Neutrophil (primary cell): ENCODE data around the gene TRPV3.
"Not testable (repeated sequence)": the region's sequence is repeated elsewhere in the genome, so short reads cannot be mapped to it uniquely, and the experiment has no call there.

Source experiments
- H3K27ac ChIP-seq: fragments of 200-600 bp; sonication (generic); 2 replicates; pipeline ENCODE4 v1.5.1; 2016; ENCODE audit warnings: mild to moderate bottlenecking, moderate library complexity
- H3K27me3 ChIP-seq: fragments of 200-600 bp; sonication (generic); 2 replicates; pipeline ENCODE4 v1.6.0; 2016; ENCODE audit warnings: mild to moderate bottlenecking
- H3K36me3 ChIP-seq: fragments of 200-600 bp; sonication (generic); 2 replicates; pipeline ENCODE4 v1.5.1; 2017
- H3K4me1 ChIP-seq, 2 experiments: fragments of 200-600 bp in 1 of 2; sonication (generic) in 1 of 2; 1 replicate in 1 of 2; 2 replicates in 1 of 2; pipeline versions ENCODE4 v1.5.1 to v1.6.1; 2013 to 2016; ENCODE audit warnings: low read depth in 1 of 2, low read length in 1 of 2, mild to moderate bottlenecking in 1 of 2, moderate library complexity in 1 of 2; ENCODE audit not compliant: control insufficient read depth in 1 of 2, insufficient read depth in 1 of 2
- H3K4me3 ChIP-seq, 2 experiments: fragments of 200-600 bp in 1 of 2; sonication (generic) in 1 of 2; 1 replicate in 1 of 2; 2 replicates in 1 of 2; pipeline ENCODE4 v1.5.1; 2013 to 2016; ENCODE audit warnings: low read depth in 1 of 2, low read length in 1 of 2, mild to moderate bottlenecking in 1 of 2, moderate library complexity in 1 of 2
- H3K9me3 ChIP-seq: fragments of 200-600 bp; sonication (generic); 2 replicates; pipeline ENCODE4 v1.5.1; 2016
- TF ChIP-seq, protein P1 (sequence below): fragments of 200-600 bp; sonication (generic); IDR thresholded peaks from 2 replicates; pipeline ENCODE4 v1.5.1; 2016; ENCODE audit warnings: antibody characterized with exemption

TRPV3 gene

DNA sequence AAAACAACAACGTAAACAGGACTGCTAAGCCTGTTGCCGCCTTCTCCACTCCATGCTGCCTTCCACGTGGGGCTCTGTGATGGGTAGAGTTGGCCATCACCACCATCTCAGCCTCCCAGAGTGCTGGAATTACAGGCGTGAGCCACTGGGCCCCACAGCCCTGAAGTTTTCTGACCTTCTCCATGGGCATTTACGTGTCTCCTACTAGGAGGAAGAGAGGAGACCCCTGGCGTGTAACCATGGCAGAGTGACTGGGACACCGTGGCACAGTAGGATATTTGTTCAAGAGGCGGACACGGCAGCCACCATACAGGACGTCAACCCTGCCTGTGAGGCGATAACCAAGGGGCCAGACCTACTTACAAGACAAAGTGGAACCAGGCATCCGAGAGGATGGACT, 31.1 kb downstream of the TRPV3 start:
- no peak overlapping the region for H3K4me3 ChIP-seq
- H3K4me1 ChIP-seq: no peaks in the 10 kb centered on the region
- H3K27me3 ChIP-seq: no peaks in the 10 kb centered on the region
- H3K9me3 ChIP-seq: no peaks in the 10 kb centered on the region
- H3K27ac ChIP-seq: no peak overlapping the region
- TF ChIP-seq, protein P1, sequence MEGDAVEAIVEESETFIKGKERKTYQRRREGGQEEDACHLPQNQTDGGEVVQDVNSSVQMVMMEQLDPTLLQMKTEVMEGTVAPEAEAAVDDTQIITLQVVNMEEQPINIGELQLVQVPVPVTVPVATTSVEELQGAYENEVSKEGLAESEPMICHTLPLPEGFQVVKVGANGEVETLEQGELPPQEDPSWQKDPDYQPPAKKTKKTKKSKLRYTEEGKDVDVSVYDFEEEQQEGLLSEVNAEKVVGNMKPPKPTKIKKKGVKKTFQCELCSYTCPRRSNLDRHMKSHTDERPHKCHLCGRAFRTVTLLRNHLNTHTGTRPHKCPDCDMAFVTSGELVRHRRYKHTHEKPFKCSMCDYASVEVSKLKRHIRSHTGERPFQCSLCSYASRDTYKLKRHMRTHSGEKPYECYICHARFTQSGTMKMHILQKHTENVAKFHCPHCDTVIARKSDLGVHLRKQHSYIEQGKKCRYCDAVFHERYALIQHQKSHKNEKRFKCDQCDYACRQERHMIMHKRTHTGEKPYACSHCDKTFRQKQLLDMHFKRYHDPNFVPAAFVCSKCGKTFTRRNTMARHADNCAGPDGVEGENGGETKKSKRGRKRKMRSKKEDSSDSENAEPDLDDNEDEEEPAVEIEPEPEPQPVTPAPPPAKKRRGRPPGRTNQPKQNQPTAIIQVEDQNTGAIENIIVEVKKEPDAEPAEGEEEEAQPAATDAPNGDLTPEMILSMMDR: no peak
- H3K36me3 ChIP-seq: no peaks in the 10 kb centered on the region

GRCh38 chr17:3524024-3524423, 33.6 kb downstream of the TRPV3 start:
- TF ChIP-seq, protein P1: no peak
- Histone ChIP-seq H3K27ac (no peak overlapping the region), H3K9me3 (no peaks in the 10 kb centered on the region), H3K27me3 (no peaks in the 10 kb centered on the region), H3K4me3 (no peak overlapping the region), H3K4me1 (no peaks in the 10 kb centered on the region), H3K36me3 (no peaks in the 10 kb centered on the region)

DNA sequence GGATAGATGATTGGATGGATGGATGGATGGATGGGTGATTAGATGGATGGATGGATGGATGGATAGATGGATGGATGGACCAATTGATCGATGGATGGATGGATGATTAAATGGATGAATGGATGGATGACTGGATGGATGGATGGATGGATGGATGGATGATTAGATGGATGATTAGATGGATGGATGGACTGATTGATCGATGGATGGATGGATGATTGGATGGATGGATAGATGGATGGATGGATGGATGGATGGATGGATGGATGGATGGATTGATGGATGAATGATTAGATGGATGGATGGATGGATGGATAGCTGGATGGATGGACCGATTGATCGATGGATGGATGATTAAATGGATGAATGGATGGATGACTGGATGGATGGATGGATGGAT, 38.1 kb downstream of the TRPV3 start:
- H3K36me3 ChIP-seq, H3K27ac ChIP-seq, H3K27me3 ChIP-seq, H3K4me1 ChIP-seq, H3K9me3 ChIP-seq, H3K4me3 ChIP-seq: not testable (repeated sequence)

- TF ChIP-seq, protein P1: no peak
- no peaks in the 10 kb centered on the region for H3K36me3 ChIP-seq
These were observed 42.7 kb downstream of the TRPV3 start for GRCh38 chr17:3514873-3515272.

DNA sequence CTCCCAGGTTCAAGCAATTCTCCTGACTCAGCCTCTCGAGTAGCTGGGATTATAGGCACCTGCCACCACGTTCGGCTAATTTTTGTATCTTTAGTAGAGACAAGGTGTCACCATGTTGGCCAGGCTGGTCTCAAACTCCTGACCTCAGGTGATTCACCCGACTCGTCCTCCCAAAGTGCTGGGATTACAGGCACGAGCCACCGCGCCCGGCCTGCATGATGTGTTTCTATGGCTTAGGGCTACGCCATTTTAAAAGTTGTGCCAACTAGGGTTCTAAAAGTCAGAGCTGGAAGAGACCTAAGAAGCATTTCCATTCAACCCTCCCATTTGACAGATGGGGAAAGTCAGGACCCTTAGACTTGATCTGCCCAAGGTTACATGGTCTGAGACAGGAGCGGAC, 43.4 kb downstream of the TRPV3 start:
- not testable (repeated sequence) for H3K4me1 ChIP-seq

More at GRCh38 chr17:3514873-3515272, 42.7 kb downstream of the TRPV3 start:
- Histone ChIP-seq H3K4me1 (no peaks in the 10 kb centered on the region), H3K27me3 (no peaks in the 10 kb centered on the region), H3K4me3 (no peak overlapping the region), H3K9me3 (no peaks in the 10 kb centered on the region), H3K27ac (no peak overlapping the region)

GRCh38 chr17:3513305-3514035, 44.1 kb downstream of the TRPV3 start:
- TF ChIP-seq, protein P1: no peak
- Histone ChIP-seq H3K9me3 (no peaks in the 10 kb centered on the region), H3K27ac (no peak overlapping the region), H3K36me3 (no peaks in the 10 kb centered on the region), H3K4me3 (no peak overlapping the region), H3K4me1 (no peaks in the 10 kb centered on the region), H3K27me3 (no peaks in the 10 kb centered on the region)

More for the DNA sequence above, 43.4 kb downstream of the TRPV3 start:
- not testable (repeated sequence) for H3K4me3 ChIP-seq, H3K9me3 ChIP-seq, H3K27me3 ChIP-seq, H3K36me3 ChIP-seq, H3K27ac ChIP-seq
